Mammary epithelial cell (primary cell): ENCODE data around the gene SCLY.

ENCODE experiments used
- CTCF ChIP-seq, 2 donors: IDR thresholded peaks in 1 of 2; conservative IDR thresholded peaks in 1 of 2; 2 replicates each; pipeline ENCODE4 v1.5.1; 2011 to 2012; ENCODE audit warnings: inconsistent platforms in 2 of 2, low read length in 2 of 2, mild to moderate bottlenecking in 2 of 2, control low read depth in 1 of 2, low read depth in 1 of 2; ENCODE audit not compliant: insufficient read depth in 1 of 2; ENCODE audit errors: extremely low read depth in 1 of 2
- EZH2 ChIP-seq: IDR thresholded peaks from 2 replicates; pipeline ENCODE4 v1.6.1; 2012; ENCODE audit warnings: low read length, inconsistent platforms, borderline replicate concordance

- no peak for TF ChIP-seq CTCF (conservative IDR thresholded peaks at IDR 0.05 in 1 of 2, IDR thresholded peaks at IDR 0.05 in 1 of 2; ENCODE audit: extremely low read depth in 1 of 2, insufficient read depth in 1 of 2, low read depth in 1 of 2, low read length in 2 of 2)
- no peak for TF ChIP-seq EZH2
Measured at GRCh38 chr2:238128061-238128440, 67.2 kb downstream of the SCLY start.
